HepG2 (cell line): ENCODE data around the gene RBSN. TPM values are rescaled to one million over a fixed set of nuclear protein-coding genes. Genes with fewer than 3 reads are reported as not detected.

Experiments used
- ARID2 ChIP-seq: sonication (generic); formaldehyde crosslinking; IDR thresholded peaks from 2 replicates; pipeline ENCODE4 v1.8.1; 2022; ENCODE audit warnings: mild to moderate bottlenecking, missing genetic modification reagents, borderline replicate concordance
- FOXP1 ChIP-seq, 2 experiments: fragments of 450-650 bp in 1 of 2; IDR thresholded peaks; 2 replicates each; pipeline ENCODE4 v1.6.1; 2017 to 2018; ENCODE audit warnings: antibody characterized with exemption in 1 of 2
- KDM1A ChIP-seq: IDR thresholded peaks from 2 replicates; pipeline ENCODE4 v1.6.1; 2016; ENCODE audit warnings: missing compliant biosample characterization
- KDM5A ChIP-seq: fragments of 200-600 bp; sonication (generic); IDR thresholded peaks from 2 replicates; pipeline ENCODE4 v1.7.0; 2018; ENCODE audit warnings: antibody characterized with exemption, mild to moderate bottlenecking, low read length, borderline replicate concordance
- KLF16 ChIP-seq, 2 experiments: sonication (generic) in 1 of 2; formaldehyde crosslinking in 1 of 2; IDR thresholded peaks; 2 replicates each; pipeline versions ENCODE4 v1.6.1 to v1.8.0; 2016 to 2023; ENCODE audit warnings: missing genetic modification reagents in 2 of 2, missing compliant biosample characterization in 1 of 2
- NFRKB ChIP-seq: fragments of 450-650 bp; IDR thresholded peaks from 2 replicates; pipeline ENCODE4 v1.6.1; 2017
- RBAK ChIP-seq: sonication (generic); formaldehyde crosslinking; IDR thresholded peaks from 2 replicates; pipeline ENCODE4 v1.5.1; 2020; ENCODE audit warnings: mild to moderate bottlenecking, missing genetic modification reagents
- RXRB ChIP-seq: IDR thresholded peaks from 2 replicates; pipeline ENCODE4 v1.6.1; 2016; ENCODE audit warnings: borderline replicate concordance, missing genetic modification reagents, missing compliant biosample characterization
- SRSF1 ChIP-seq: fragments of 200-400 bp; formaldehyde crosslinking; optimal IDR thresholded peaks from 2 replicates; pipeline ENCODE3; 2017; ENCODE audit warnings: mild to moderate bottlenecking, low read depth, low read length, moderate library complexity
- TCF12 ChIP-seq, 2 experiments: fragments of 450-650 bp in 1 of 2; sonication (generic) in 1 of 2; formaldehyde crosslinking in 1 of 2; IDR thresholded peaks; 2 replicates each; pipeline versions ENCODE4 v1.6.1 to v1.8.0; 2017 to 2022; ENCODE audit warnings: antibody characterized with exemption in 1 of 2, mild to moderate bottlenecking in 1 of 2, missing genetic modification reagents in 1 of 2, moderate library complexity in 1 of 2
- THAP11 ChIP-seq: IDR thresholded peaks from 2 replicates; pipeline ENCODE4 v1.6.1; 2016; ENCODE audit warnings: missing biosample characterization, missing genetic modification reagents
- ZNF264 ChIP-seq: sonication (generic); formaldehyde crosslinking; IDR thresholded peaks from 2 replicates; pipeline ENCODE4 v1.4.0; 2020; ENCODE audit warnings: missing genetic modification reagents
- ZNF383 ChIP-seq: sonication (generic); formaldehyde crosslinking; IDR thresholded peaks from 2 replicates; pipeline ENCODE4 v1.4.0; 2020; ENCODE audit warnings: missing genetic modification reagents, mild to moderate bottlenecking, borderline replicate concordance
- ZNF615 ChIP-seq: sonication (generic); formaldehyde crosslinking; IDR thresholded peaks from 2 replicates; pipeline ENCODE4 v1.5.0; 2020; ENCODE audit warnings: mild to moderate bottlenecking, missing genetic modification reagents, borderline replicate concordance
- ZNF619 ChIP-seq: sonication (generic); formaldehyde crosslinking; IDR thresholded peaks from 2 replicates; pipeline ENCODE4 v1.4.0; 2020; ENCODE audit warnings: mild to moderate bottlenecking, missing genetic modification reagents
- ZNF720 ChIP-seq: sonication (generic); formaldehyde crosslinking; IDR thresholded peaks from 2 replicates; pipeline ENCODE4 v1.4.0; 2020; ENCODE audit warnings: missing genetic modification reagents
- ZSCAN12 ChIP-seq: sonication (generic); formaldehyde crosslinking; IDR thresholded peaks from 2 replicates; pipeline ENCODE4 v1.9.0; 2021; ENCODE audit warnings: mild to moderate bottlenecking, missing genetic modification reagents
- ZSCAN22 ChIP-seq: sonication (generic); formaldehyde crosslinking; IDR thresholded peaks from 2 replicates; pipeline ENCODE4 v1.4.0; 2020; ENCODE audit warnings: mild to moderate bottlenecking, missing genetic modification reagents
- polyA plus RNA-seq, 8 experiments: library from polyadenylated mRNA; depleted of rRNA in 3 of 8; stranded (reverse) in 7 of 8; unstranded in 1 of 8; fragments of >200 nt; fragmentation: Illumina TruSeq in 4 of 8; extraction: Trizol in 4 of 8; gene quantifications; 2 replicates each; pipeline versions ENCODE4 v1.2.1 to v1.2.3, GENCODE V29; 2011 to 2016; ENCODE audit warnings: low read depth in 4 of 8, missing spikeins in 1 of 8, mixed read lengths in 1 of 8; ENCODE audit not compliant: insufficient read depth in 1 of 8
- total RNA-seq, 5 experiments: library from RNA; depleted of rRNA; stranded (reverse); fragments of >200 nt; fragmentation: Illumina TruSeq; extraction: Trizol; gene quantifications; 2 replicates each; pipeline ENCODE4 v1.2.3, GENCODE V29; 2016; ENCODE audit warnings: low read depth in 1 of 5
- TF ChIP-seq, protein P1 (sequence below): IDR thresholded peaks from 2 replicates; pipeline ENCODE4 v1.6.1; 2012; ENCODE audit warnings: inconsistent platforms
- TF ChIP-seq, protein P2 (sequence below): sonication (generic); formaldehyde crosslinking; IDR thresholded peaks from 2 replicates; pipeline ENCODE4; 2020; ENCODE audit warnings: missing genetic modification reagents, mild to moderate bottlenecking, borderline replicate concordance
- TF ChIP-seq, protein P3 (sequence below): sonication (generic); formaldehyde crosslinking; IDR thresholded peaks from 2 replicates; pipeline ENCODE4 v1.4.0; 2020; ENCODE audit warnings: mild to moderate bottlenecking, missing genetic modification reagents
- TF ChIP-seq, protein P4 (sequence below): sonication (generic); formaldehyde crosslinking; conservative IDR thresholded peaks from 2 replicates; pipeline ENCODE4 v1.4.0; 2020; ENCODE audit warnings: missing genetic modification reagents
- TF ChIP-seq, protein P5 (sequence below): sonication (generic); formaldehyde crosslinking; IDR thresholded peaks from 2 replicates; pipeline ENCODE4 v1.4.0; 2020; ENCODE audit warnings: low read depth, mild to moderate bottlenecking, missing genetic modification reagents

Gene RBSN
- total and polyA plus RNA-seq, 2 of the 13 experiments (the other 11 are each of a cell fraction or from before 2014, with no cell fraction given) = 7.9 to 11.8 TPM

DNA sequence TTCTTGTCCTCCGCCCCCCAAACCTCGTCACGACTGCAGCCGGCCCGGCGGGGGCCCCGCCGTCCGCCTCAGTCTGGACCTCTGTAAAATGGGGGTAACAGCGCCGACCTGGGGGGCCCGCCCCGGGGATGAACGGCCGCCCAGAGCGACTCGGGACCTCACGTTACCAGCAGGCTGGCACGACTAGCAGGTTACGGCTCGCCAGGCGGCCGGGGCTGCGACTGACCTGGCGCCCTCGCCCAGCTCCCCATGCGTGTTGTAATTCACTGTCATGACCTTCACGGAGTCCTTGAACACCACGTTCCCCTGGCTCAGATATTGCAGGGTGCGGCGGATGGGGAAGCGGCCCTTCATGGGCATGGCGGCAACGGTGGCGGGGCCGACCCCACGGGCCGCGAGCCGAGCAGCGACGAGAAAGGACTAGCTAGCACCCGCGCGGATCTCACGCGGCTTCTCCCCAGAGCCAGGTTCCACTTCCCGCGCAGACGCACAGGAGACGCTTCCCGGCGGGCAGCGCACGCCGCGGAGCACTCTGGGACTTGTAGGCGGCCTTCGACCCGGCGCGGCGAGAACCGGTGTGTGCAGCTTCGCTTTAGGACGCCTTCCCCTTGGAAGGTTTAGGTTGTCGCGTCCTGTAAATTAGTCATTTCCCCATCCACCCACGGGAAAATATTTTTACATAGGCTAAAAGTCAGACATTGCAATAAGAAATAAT is 34.0 kb downstream of the RBSN start, which contains the start of gene MRPS25 (continued):
- TF ChIP-seq TCF12 (IDR thresholded peaks at IDR 0.05) (no peak), TCF12 (CRISPR knock-in tag; IDR thresholded peaks at IDR 0.05) (no peak), NFRKB (no peak), ZSCAN12 (CRISPR knock-in tag) (no peak), KDM5A (no peak), RBAK (CRISPR knock-in tag) (no peak), ZNF383 (CRISPR knock-in tag) (no peak), ZNF264 (CRISPR knock-in tag) (no peak), ZSCAN22 (CRISPR knock-in tag) (0 out of 2 replicates have a peak, but pooled peaks have one; percentile 26), ARID2 (no peak), ZNF619 (CRISPR knock-in tag) (no peak), THAP11 (CRISPR knock-in tag) (peak; percentile 100), RXRB (CRISPR knock-in tag) (no peak; the same call in 1 of the 2 replicates), FOXP1 (IDR thresholded peaks at IDR 0.05) (no peak), FOXP1 (CRISPR knock-in tag; IDR thresholded peaks at IDR 0.05) (no peak), ZNF720 (CRISPR knock-in tag) (no peak), KLF16 (CRISPR knock-in tag; IDR thresholded peaks at IDR 0.05) (peak in 1 of 2 experiments; percentile 79; a peak in 2 of 4 replicates), KDM1A (CRISPR knock-in tag) (no peak), ZNF615 (CRISPR knock-in tag) (no peak), SRSF1 (peak; percentile 20)
- TF ChIP-seq, protein P1, sequence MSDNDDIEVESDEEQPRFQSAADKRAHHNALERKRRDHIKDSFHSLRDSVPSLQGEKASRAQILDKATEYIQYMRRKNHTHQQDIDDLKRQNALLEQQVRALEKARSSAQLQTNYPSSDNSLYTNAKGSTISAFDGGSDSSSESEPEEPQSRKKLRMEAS = peak; percentile 95
- TF ChIP-seq, protein P2, sequence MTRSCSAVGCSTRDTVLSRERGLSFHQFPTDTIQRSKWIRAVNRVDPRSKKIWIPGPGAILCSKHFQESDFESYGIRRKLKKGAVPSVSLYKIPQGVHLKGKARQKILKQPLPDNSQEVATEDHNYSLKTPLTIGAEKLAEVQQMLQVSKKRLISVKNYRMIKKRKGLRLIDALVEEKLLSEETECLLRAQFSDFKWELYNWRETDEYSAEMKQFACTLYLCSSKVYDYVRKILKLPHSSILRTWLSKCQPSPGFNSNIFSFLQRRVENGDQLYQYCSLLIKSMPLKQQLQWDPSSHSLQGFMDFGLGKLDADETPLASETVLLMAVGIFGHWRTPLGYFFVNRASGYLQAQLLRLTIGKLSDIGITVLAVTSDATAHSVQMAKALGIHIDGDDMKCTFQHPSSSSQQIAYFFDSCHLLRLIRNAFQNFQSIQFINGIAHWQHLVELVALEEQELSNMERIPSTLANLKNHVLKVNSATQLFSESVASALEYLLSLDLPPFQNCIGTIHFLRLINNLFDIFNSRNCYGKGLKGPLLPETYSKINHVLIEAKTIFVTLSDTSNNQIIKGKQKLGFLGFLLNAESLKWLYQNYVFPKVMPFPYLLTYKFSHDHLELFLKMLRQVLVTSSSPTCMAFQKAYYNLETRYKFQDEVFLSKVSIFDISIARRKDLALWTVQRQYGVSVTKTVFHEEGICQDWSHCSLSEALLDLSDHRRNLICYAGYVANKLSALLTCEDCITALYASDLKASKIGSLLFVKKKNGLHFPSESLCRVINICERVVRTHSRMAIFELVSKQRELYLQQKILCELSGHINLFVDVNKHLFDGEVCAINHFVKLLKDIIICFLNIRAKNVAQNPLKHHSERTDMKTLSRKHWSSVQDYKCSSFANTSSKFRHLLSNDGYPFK (CRISPR knock-in tag) = peak; percentile 66; the same call in 1 of the 2 replicates
- TF ChIP-seq, protein P3, sequence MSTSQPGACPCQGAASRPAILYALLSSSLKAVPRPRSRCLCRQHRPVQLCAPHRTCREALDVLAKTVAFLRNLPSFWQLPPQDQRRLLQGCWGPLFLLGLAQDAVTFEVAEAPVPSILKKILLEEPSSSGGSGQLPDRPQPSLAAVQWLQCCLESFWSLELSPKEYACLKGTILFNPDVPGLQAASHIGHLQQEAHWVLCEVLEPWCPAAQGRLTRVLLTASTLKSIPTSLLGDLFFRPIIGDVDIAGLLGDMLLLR (CRISPR knock-in tag) = peak; percentile 60; the same call in 1 of the 2 replicates
- TF ChIP-seq, protein P4, sequence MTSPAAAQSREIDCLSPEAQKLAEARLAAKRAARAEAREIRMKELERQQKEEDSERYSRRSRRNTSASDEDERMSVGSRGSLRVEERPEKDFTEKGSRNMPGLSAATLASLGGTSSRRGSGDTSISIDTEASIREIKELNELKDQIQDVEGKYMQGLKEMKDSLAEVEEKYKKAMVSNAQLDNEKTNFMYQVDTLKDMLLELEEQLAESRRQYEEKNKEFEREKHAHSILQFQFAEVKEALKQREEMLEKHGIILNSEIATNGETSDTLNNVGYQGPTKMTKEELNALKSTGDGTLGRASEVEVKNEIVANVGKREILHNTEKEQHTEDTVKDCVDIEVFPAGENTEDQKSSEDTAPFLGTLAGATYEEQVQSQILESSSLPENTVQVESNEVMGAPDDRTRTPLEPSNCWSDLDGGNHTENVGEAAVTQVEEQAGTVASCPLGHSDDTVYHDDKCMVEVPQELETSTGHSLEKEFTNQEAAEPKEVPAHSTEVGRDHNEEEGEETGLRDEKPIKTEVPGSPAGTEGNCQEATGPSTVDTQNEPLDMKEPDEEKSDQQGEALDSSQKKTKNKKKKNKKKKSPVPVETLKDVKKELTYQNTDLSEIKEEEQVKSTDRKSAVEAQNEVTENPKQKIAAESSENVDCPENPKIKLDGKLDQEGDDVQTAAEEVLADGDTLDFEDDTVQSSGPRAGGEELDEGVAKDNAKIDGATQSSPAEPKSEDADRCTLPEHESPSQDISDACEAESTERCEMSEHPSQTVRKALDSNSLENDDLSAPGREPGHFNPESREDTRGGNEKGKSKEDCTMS (CRISPR knock-in tag) = no peak
- TF ChIP-seq, protein P5, sequence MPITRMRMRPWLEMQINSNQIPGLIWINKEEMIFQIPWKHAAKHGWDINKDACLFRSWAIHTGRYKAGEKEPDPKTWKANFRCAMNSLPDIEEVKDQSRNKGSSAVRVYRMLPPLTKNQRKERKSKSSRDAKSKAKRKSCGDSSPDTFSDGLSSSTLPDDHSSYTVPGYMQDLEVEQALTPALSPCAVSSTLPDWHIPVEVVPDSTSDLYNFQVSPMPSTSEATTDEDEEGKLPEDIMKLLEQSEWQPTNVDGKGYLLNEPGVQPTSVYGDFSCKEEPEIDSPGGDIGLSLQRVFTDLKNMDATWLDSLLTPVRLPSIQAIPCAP (CRISPR knock-in tag) = no peak
